NCI-H1436 treated with DMSO at 0.1 percent for 48 hours (cell line): ENCODE measurements around the gene TMC2.
"Not testable (repeated sequence)": the region's sequence is repeated elsewhere in the genome, so short reads cannot be mapped to it uniquely, and the experiment has no call there.

Experiments
- DNase-seq: peaks from one replicate; lab custom pipeline; 2025; lab: John Stamatoyannopoulos, UW

Gene TMC2

GRCh38 chr20:2663364-2663886, 127.1 kb downstream of the TMC2 start:
- DNase-seq, result no peak

DNA sequence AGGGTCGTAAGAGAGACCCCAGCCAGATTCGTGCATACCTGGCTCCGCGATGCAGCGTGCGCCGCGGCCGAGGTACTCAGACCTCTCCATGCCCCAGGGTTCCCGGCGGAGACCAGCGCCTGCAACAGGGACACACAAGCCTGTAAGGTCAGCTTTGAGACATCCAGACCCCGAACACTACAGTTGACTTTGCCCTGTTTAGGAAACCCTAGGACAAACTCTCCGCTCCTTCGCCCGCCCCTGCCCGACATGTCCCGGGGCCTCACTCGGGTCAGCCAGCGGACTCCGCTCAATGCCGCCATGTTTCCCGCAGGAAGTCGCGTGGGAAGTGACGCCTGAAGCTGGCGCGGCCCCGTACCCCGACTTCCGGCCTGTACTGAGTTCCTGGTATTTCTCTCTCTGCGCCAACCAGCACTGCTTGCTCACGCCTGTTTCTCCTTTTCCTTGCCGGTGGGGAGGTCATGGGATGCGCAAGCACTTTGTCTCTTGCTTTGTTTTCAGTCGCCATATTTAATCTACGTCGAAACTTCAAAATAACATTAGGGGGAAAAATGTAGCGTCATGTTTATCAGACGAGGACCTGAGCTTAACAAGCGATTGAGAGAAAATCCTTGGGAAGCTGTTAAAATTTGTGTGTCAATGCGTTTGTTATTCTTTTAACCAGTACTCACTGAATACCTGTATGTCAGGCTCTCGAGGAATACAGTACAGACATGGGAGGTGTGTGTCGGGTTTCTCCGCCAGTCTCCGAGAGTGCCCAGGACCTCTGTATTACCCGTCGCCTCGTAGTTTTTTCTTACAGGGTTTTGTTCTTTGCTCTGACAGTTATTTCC, 127.7 kb downstream of the TMC2 start, which contains the start of gene IDH3B:
IDH3B (minus strand) TSS at position 330 of the 833 bp plus-strand sequence; CDS start at position 302, 28 bp downstream.
- DNase-seq, result peak; percentile 63

DNA sequence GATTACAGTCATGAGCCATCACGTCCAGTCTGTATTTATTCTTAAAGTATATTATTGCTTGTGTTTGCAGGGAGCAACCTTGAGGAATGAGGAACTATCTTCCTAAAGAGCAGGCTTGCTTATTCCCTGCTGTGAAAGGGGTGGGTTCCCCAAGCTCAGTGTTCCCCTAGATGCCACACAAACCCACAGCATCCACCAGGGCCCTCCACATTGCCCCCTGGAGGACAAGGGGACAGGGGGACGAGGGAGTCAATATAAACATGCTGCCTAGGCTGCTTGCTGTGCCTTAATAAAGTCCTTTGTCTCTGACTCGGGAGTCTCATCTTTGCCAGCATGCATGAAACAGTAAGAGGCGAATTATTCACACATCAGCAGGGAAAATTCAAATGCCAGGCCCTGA, 135.6 kb downstream of the TMC2 start:
- DNase-seq, result no peak

DNA sequence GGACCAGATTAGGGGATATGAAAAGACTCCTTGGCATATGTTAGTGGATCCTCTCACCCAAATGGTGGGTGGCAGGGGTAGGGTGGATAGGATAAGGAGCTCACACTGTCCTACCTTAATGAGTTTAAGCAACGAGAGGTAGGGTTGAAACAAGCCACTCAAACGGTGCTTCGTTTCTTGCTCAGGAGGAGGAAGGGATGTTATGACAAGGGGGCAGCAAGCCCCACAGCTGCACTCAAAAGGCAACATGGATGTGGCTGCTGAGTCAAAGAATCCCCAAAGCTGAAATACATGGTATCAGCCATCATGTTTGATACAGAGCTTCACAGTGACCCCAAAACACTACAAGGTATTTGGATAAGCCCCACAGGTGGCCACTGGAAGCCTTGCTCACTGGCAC, 136.1 kb downstream of the TMC2 start:
- no peak for DNase-seq

GRCh38 chr20:2673453-2673852, 137.1 kb downstream of the TMC2 start:
- DNase-seq, result no peak

DNA sequence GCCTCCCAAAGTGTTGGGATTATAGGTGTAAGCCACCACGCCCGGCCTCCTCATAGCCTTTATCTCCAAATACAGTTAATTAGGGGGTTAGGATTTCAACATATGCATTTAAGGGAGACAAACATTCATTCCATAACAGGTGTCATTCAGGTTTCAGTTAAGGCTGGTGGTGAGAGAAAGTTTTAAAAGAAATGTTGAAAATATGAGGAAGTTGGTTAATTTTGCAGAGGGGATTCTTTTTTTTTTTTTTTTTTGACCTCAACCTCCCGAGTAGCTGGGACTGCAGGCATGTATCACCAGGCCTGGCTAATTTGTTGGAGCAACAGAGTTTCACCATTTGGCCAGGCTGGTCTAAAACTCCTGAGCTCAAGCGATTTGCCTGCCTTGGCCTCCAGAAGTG, 143.7 kb downstream of the TMC2 start:
- DNase-seq, result no peak

DNA sequence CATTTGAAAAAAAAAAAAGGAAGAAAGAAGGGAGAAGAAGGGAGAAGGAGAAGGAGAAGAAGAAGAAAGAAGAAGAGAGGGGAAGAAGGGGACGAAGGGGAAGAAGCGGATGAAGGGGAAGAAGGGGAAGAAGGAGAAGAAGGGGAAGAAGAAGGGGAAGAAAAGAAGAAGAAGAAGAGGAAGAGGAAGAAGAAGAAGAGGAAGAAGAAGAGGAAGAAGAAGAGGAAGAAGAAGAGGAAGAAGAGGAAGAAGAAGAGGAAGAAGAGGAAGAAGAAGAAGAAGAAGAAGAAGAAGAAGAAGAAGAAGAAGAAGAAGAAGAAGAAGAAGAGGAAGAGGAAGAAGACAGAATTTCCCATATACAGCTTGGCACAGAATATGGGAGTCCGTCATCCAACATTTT, 145.7 kb downstream of the TMC2 start:
- not testable (repeated sequence) for DNase-seq

- DNase-seq, result not testable (repeated sequence)
Measured at GRCh38 chr20:2684817-2685216, 148.4 kb downstream of the TMC2 start.

- DNase-seq, result no peak
Measured at GRCh38 chr20:2687514-2687913, 151.1 kb downstream of the TMC2 start.

GRCh38 chr20:2688041-2688591, 151.7 kb downstream of the TMC2 start:
- no peak for DNase-seq

GRCh38 chr20:2690213-2690612, 153.8 kb downstream of the TMC2 start:
- DNase-seq, result no peak

- no peak for DNase-seq
Measured at GRCh38 chr20:2690718-2691117, 154.3 kb downstream of the TMC2 start.

GRCh38 chr20:2691127-2691526, 154.8 kb downstream of the TMC2 start:
- DNase-seq, result no peak
